HepG2 (cell line): ENCODE results near the gene GATAD2B. TPM values are rescaled to one million over a fixed set of nuclear protein-coding genes. Genes with fewer than 3 reads are reported as not detected.

Experiments
- ATAC-seq: fragments of 200-7000 bp; cut with Tn5 transposase; 3 replicates; pipeline ENCODE4 v1.9.1; 2020; ENCODE audit warnings: mild to moderate bottlenecking, moderate library complexity
- BruUV-seq: library from RNA; stranded (reverse); fragments of 400-500 nt; replicated peaks from 2 replicates; lab custom pipeline; 2021; lab: Mats Ljungman, UMichigan
- CTCF ChIA-PET: fragments of 300-600 bp; formaldehyde crosslinking; extraction: SDS; loops from one replicate; lab custom pipeline; 2021; ENCODE audit warnings: low total read pairs, inconsistent platforms, low intra/inter-chr PET ratio; lab: Yijun Ruan, JAX
- POLR2A ChIA-PET: fragments of 350-600 bp; sonication (Branson Sonifier 250); formaldehyde crosslinking; loops from one replicate; lab custom pipeline; 2020; ENCODE audit warnings: antibody characterized with exemption, inconsistent platforms; lab: Yijun Ruan, JAX
- DNase-seq: peaks from one replicate; pipeline ENCODE4 v3.0.0-alpha.2; 2015; ENCODE audit warnings: low spot score
- FAIRE-seq: peaks from 3 replicates; lab custom pipeline; 2011; peaks lifted over from hg19 to GRCh38; lab: Jason Lieb, UNC
- H2AFZ ChIP-seq: one replicate; pipeline ENCODE4 v1.6.1; 2011; ENCODE audit warnings: low read length, inconsistent platforms
- H3K27ac ChIP-seq: fragments of 300-600 bp; 3 replicates; pipeline ENCODE4 v1.8.0; 2011; ENCODE audit warnings: mixed run types, mild to moderate bottlenecking, mixed read lengths, low read length, inconsistent platforms; ENCODE audit not compliant: insufficient read depth; ENCODE audit errors: extremely low read length
- H3K27me3 ChIP-seq, 2 experiments: fragments of 200-600 bp in 1 of 2; 2 replicates in 1 of 2; 3 replicates in 1 of 2; pipeline versions ENCODE4 v1.6.0 to v1.8.0; 2011; ENCODE audit warnings: low read length in 2 of 2, mild to moderate bottlenecking in 2 of 2, moderate library complexity in 2 of 2, inconsistent platforms in 1 of 2; ENCODE audit not compliant: insufficient read depth in 2 of 2, control insufficient read depth in 1 of 2
- H3K36me3 ChIP-seq, 2 experiments: fragments of 200-600 bp in 1 of 2; replicated peaks in 1 of 2; 2 replicates in 1 of 2; 3 replicates in 1 of 2; pipeline versions ENCODE4 v1.5.1 to v1.8.0; 2011; ENCODE audit warnings: low read length in 2 of 2, inconsistent platforms in 1 of 2; ENCODE audit not compliant: insufficient read depth in 2 of 2, control insufficient read depth in 1 of 2
- H3K4me1 ChIP-seq: 2 replicates; pipeline ENCODE4 v1.5.1; 2012; ENCODE audit warnings: low read length, inconsistent platforms; ENCODE audit not compliant: insufficient read depth
- H3K4me2 ChIP-seq: 2 replicates; pipeline ENCODE4 v1.6.0; 2011; ENCODE audit warnings: low read depth, low read length, inconsistent platforms
- H3K4me3 ChIP-seq, 3 experiments: fragments of 200-600 bp in 1 of 3; sonication (generic), shearing (Covaris generic) in 1 of 3; replicated peaks in 1 of 3; 2 replicates each; pipeline ENCODE4 v1.5.1; 2011 to 2016; ENCODE audit warnings: low read length in 3 of 3, inconsistent platforms in 2 of 3, low read depth in 2 of 3, mild to moderate bottlenecking in 2 of 3, control low read depth in 1 of 3, mixed read lengths in 1 of 3; ENCODE audit not compliant: insufficient read depth in 1 of 3
- H3K79me2 ChIP-seq: one replicate; pipeline ENCODE4 v1.6.1; 2011; ENCODE audit warnings: low read length, inconsistent platforms; ENCODE audit not compliant: insufficient read depth
- H3K9ac ChIP-seq: 2 replicates; pipeline ENCODE4 v1.6.0; 2011; ENCODE audit warnings: mild to moderate bottlenecking, low read depth, low read length, inconsistent platforms; ENCODE audit not compliant: insufficient read depth
- H3K9me3 ChIP-seq: 2 replicates; pipeline ENCODE4 v1.5.1; 2012; ENCODE audit warnings: mild to moderate bottlenecking, low read length
- H4K20me1 ChIP-seq: 2 replicates; pipeline ENCODE4 v1.6.0; 2011; ENCODE audit warnings: inconsistent platforms, mild to moderate bottlenecking, low read length, moderate library complexity; ENCODE audit not compliant: insufficient read depth
- ATF2 ChIP-seq: sonication (generic); formaldehyde crosslinking; IDR thresholded peaks from 2 replicates; pipeline ENCODE4 v1.4.0; 2020; ENCODE audit warnings: missing genetic modification reagents
- BORCS8-MEF2B ChIP-seq: sonication (generic); formaldehyde crosslinking; IDR thresholded peaks from 2 replicates; pipeline ENCODE4 v1.8.0; 2022; ENCODE audit warnings: mild to moderate bottlenecking, missing genetic modification reagents
- KMT2B ChIP-seq: IDR thresholded peaks from 2 replicates; pipeline ENCODE4 v1.6.1; 2016; ENCODE audit warnings: missing genetic modification reagents, missing compliant biosample characterization
- PAWR ChIP-seq: sonication (generic); formaldehyde crosslinking; IDR thresholded peaks from 2 replicates; pipeline ENCODE4 v1.4.0; 2020; ENCODE audit warnings: missing genetic modification reagents, mild to moderate bottlenecking, borderline replicate concordance
- RARA ChIP-seq: IDR thresholded peaks from 2 replicates; pipeline ENCODE4 v1.6.1; 2016; ENCODE audit warnings: missing genetic modification reagents, missing compliant biosample characterization
- SPEN ChIP-seq: sonication (generic); formaldehyde crosslinking; IDR thresholded peaks from 2 replicates; pipeline ENCODE4 v1.5.1; 2020; ENCODE audit warnings: low read depth, mild to moderate bottlenecking, missing genetic modification reagents
- SRY ChIP-seq: sonication (generic); formaldehyde crosslinking; IDR thresholded peaks from 2 replicates; pipeline ENCODE4 v1.8.0; 2022; ENCODE audit warnings: mild to moderate bottlenecking, missing genetic modification reagents
- TFDP2 ChIP-seq: sonication (generic); formaldehyde crosslinking; IDR thresholded peaks from 2 replicates; pipeline ENCODE4 v1.4.0; 2020; ENCODE audit warnings: missing genetic modification reagents
- ZMYM2 ChIP-seq: sonication (generic); formaldehyde crosslinking; IDR thresholded peaks from 2 replicates; pipeline ENCODE4 v1.8.0; 2022; ENCODE audit warnings: mild to moderate bottlenecking, missing genetic modification reagents
- ZNF121 ChIP-seq: sonication (generic); formaldehyde crosslinking; IDR thresholded peaks from 2 replicates; pipeline ENCODE4 v1.5.0; 2020; ENCODE audit warnings: mild to moderate bottlenecking, missing genetic modification reagents
- ZNF280B ChIP-seq: sonication (generic); formaldehyde crosslinking; IDR thresholded peaks from 2 replicates; pipeline ENCODE4 v1.5.0; 2020; ENCODE audit warnings: missing genetic modification reagents, mild to moderate bottlenecking, borderline replicate concordance
- ZUFSP ChIP-seq: sonication (generic); formaldehyde crosslinking; IDR thresholded peaks from 2 replicates; pipeline ENCODE4 v1.9.0; 2021; ENCODE audit warnings: missing genetic modification reagents, mild to moderate bottlenecking, borderline replicate concordance
- WGBS: methylation state at CpG from one replicate; pipeline ENCODE4 v1.1.6; 2017; ENCODE audit warnings: low lambda C conversion rate; 5-methylcytosine and 5-hydroxymethylcytosine counted together
- in situ Hi-C: cut with HindIII; loops from 2 replicates; pipeline ENCODE4 v1.10.0; 2017; ENCODE audit warnings: low pct_unique_long_range_greater_than_20kb; ENCODE audit not compliant: extremely low pct_ligation_motif_present
- intact Hi-C: fragments of 100-400 bp; cut with micrococcal nuclease; formaldehyde crosslinking; loops from one replicate; pipeline ENCODE4 v1.10.0; 2022; ENCODE audit not compliant: unreplicated experiment
- polyA plus RNA-seq, 8 experiments: library from polyadenylated mRNA; depleted of rRNA in 3 of 8; stranded (reverse) in 7 of 8; unstranded in 1 of 8; fragments of >200 nt; fragmentation: Illumina TruSeq in 4 of 8; extraction: Trizol in 4 of 8; gene quantifications; 2 replicates each; pipeline versions ENCODE4 v1.2.1 to v1.2.3, GENCODE V29; 2011 to 2016; ENCODE audit warnings: low read depth in 4 of 8, missing spikeins in 1 of 8, mixed read lengths in 1 of 8; ENCODE audit not compliant: insufficient read depth in 1 of 8
- total RNA-seq, 5 experiments: library from RNA; depleted of rRNA; stranded (reverse); fragments of >200 nt; fragmentation: Illumina TruSeq; extraction: Trizol; gene quantifications; 2 replicates each; pipeline ENCODE4 v1.2.3, GENCODE V29; 2016; ENCODE audit warnings: low read depth in 1 of 5

GATAD2B gene
- total and polyA plus RNA-seq, 2 of the 13 experiments (the other 11 are each of a cell fraction or from before 2014, with no cell fraction given) = 3.2 to 5.2 TPM

GRCh38 chr1:153804112-153804511 lies 118.7 kb downstream of the GATAD2B start:
- no peak for FAIRE-seq
- intact Hi-C loops = no loop called here
- no peaks in the 10 kb centered on the region for H3K9me3 ChIP-seq
- peak; percentile 30; the same call in 1 of the 2 replicates for TF ChIP-seq ZNF121
- no peak for TF ChIP-seq RARA
- TF ChIP-seq, all 625 proteins: peak for 1
- ATAC-seq (no peak), DNase-seq (no peak)
- no peaks in the 10 kb centered on the region for H3K79me2 ChIP-seq
- ChIA-PET CTCF (no interaction called here), POLR2A (no interaction called here)
- WGBS = 92% methylated on average over 2 of the region's 2 CpGs
- H4K20me1 ChIP-seq = no peaks in the 10 kb centered on the region
- H3K4me1 ChIP-seq = peaks cover 7% of the 10 kb centered on the region; the same call in 1 of the 2 replicates
- H3K4me3 ChIP-seq = no peak overlapping the region
- H2AFZ ChIP-seq = no peak overlapping the region
- H3K36me3 ChIP-seq = peaks cover 2 to 13% of the 10 kb centered on the region in 2 experiments; a peak in 3 of 5 replicates
- in situ Hi-C loops = no loop called here
- no TSS peak for BruUV-seq
- no peak overlapping the region for H3K9ac ChIP-seq
- no peak overlapping the region for H3K27ac ChIP-seq
- H3K27me3 ChIP-seq = no peaks in the 10 kb centered on the region
- no peak overlapping the region for H3K4me2 ChIP-seq

GRCh38 chr1:153803470-153804056 lies 119.2 kb downstream of the GATAD2B start:
- no peak overlapping the region for H2AFZ ChIP-seq
- no peaks in the 10 kb centered on the region for H3K27me3 ChIP-seq
- CTCF ChIA-PET = no interaction called here
- FAIRE-seq (no peak), ATAC-seq (no peak), DNase-seq (no peak)
- no peak overlapping the region for H3K9ac ChIP-seq
- H3K4me3 ChIP-seq = no peak overlapping the region
- WGBS = 75% methylated on average over 3 of the region's 3 CpGs
- intact Hi-C loops = no loop called here
- no peaks in the 10 kb centered on the region for H3K79me2 ChIP-seq
- H4K20me1 ChIP-seq = no peaks in the 10 kb centered on the region
- H3K27ac ChIP-seq = no peak overlapping the region
- POLR2A ChIA-PET = interaction anchor here (1.2 kb wide), 1 partner anchor 111 kb away, joined by 3 read pairs; no protein-coding TSS in a partner anchor
- peaks cover 2 to 8% of the 10 kb centered on the region in 2 experiments; a peak in 3 of 5 replicates for H3K36me3 ChIP-seq
- no TSS peak for BruUV-seq
- H3K4me1 ChIP-seq = peaks cover 7% of the 10 kb centered on the region; the same call in 1 of the 2 replicates
- H3K4me2 ChIP-seq = no peak overlapping the region
- no peaks in the 10 kb centered on the region for H3K9me3 ChIP-seq
- in situ Hi-C loops = no loop called here
- TF ChIP-seq ATF2 (CRISPR knock-in tag) (no peak), PAWR (CRISPR knock-in tag) (no peak), ZMYM2 (CRISPR knock-in tag) (no peak), ZNF280B (CRISPR knock-in tag) (no peak), SRY (CRISPR knock-in tag) (no peak), KMT2B (CRISPR knock-in tag) (no peak), ZUFSP (CRISPR knock-in tag) (no peak), BORCS8-MEF2B (CRISPR knock-in tag) (no peak), SPEN (no peak), TFDP2 (no peak)
